A172 (cell line): ENCODE measurements around the gene USP35. TPM values are rescaled to one million over a fixed set of nuclear protein-coding genes. Genes with fewer than 3 reads are reported as not detected.
A peak's percentile ranks its signal among the peaks of the same experiment; 100 is the strongest.

ENCODE experiments used
- DNase-seq: peaks from one replicate; pipeline ENCODE4 v3.0.0-alpha.2; 2015; ENCODE audit warnings: low spot score
- total RNA-seq: library from RNA; depleted of rRNA; stranded (reverse); fragments of >200 nt; shearing (Covaris generic); gene quantifications from 2 replicates; pipeline ENCODE4 v1.2.3, GENCODE V29; 2014; rRNA removed

Gene USP35, protein sequence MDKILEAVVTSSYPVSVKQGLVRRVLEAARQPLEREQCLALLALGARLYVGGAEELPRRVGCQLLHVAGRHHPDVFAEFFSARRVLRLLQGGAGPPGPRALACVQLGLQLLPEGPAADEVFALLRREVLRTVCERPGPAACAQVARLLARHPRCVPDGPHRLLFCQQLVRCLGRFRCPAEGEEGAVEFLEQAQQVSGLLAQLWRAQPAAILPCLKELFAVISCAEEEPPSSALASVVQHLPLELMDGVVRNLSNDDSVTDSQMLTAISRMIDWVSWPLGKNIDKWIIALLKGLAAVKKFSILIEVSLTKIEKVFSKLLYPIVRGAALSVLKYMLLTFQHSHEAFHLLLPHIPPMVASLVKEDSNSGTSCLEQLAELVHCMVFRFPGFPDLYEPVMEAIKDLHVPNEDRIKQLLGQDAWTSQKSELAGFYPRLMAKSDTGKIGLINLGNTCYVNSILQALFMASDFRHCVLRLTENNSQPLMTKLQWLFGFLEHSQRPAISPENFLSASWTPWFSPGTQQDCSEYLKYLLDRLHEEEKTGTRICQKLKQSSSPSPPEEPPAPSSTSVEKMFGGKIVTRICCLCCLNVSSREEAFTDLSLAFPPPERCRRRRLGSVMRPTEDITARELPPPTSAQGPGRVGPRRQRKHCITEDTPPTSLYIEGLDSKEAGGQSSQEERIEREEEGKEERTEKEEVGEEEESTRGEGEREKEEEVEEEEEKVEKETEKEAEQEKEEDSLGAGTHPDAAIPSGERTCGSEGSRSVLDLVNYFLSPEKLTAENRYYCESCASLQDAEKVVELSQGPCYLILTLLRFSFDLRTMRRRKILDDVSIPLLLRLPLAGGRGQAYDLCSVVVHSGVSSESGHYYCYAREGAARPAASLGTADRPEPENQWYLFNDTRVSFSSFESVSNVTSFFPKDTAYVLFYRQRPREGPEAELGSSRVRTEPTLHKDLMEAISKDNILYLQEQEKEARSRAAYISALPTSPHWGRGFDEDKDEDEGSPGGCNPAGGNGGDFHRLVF
- total RNA-seq = 4.6 and 5.8 TPM in 2 replicates

DNA sequence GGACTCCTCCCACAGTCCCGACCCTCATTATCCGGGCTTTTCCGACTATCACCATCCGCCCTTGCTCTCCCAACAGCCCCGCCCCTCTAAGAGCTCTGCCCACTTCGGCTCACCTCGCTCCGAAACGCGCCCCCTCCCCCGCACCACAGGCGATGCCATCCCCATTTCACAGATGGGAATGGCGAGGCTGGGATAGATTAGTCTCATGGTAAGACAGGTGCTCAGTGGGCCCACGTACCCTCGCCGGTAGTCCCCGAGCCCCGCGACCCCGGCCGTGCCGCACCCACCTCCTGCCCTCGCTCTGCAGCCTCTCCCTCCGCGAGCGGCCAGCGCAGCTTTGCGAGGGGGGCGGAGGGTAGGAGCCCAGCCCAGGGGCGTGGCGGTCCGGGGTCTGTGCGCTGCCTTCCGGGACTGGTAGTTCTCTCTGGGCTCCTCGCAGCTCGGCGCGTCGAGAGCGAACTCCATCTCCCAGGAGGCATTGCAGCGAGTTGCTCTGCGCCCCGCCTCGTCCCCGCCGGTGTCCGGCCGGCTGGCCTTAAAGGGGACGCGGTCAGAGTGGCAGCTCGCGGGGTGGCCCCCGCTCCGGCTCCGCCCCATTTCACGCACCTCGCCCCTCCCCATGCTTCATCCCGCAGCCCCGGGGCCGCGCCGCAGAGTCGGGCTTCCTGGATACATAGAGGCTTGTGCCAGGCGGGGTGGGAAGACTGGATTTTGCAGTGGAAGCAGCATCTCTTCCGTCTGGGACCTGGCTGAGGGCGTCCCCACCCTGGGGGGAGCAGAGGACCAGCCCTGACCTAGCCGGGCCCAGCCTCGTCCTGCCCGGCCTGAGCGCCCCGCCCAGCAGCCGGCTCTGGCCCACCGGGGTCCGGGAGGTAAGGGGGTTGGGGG lies at the start of gene USP35, which contains the start of gene KCTD21:
TSS of gene USP35 (plus strand) at position 634 of the 888 bp plus-strand sequence. CDS start 7,327 bp downstream, outside the sequence.
TSS of gene KCTD21 (minus strand) at position 341 of the 888 bp plus-strand sequence. CDS start 14,072 bp downstream, outside the sequence.
- peak; percentile 97 for DNase-seq

DNA sequence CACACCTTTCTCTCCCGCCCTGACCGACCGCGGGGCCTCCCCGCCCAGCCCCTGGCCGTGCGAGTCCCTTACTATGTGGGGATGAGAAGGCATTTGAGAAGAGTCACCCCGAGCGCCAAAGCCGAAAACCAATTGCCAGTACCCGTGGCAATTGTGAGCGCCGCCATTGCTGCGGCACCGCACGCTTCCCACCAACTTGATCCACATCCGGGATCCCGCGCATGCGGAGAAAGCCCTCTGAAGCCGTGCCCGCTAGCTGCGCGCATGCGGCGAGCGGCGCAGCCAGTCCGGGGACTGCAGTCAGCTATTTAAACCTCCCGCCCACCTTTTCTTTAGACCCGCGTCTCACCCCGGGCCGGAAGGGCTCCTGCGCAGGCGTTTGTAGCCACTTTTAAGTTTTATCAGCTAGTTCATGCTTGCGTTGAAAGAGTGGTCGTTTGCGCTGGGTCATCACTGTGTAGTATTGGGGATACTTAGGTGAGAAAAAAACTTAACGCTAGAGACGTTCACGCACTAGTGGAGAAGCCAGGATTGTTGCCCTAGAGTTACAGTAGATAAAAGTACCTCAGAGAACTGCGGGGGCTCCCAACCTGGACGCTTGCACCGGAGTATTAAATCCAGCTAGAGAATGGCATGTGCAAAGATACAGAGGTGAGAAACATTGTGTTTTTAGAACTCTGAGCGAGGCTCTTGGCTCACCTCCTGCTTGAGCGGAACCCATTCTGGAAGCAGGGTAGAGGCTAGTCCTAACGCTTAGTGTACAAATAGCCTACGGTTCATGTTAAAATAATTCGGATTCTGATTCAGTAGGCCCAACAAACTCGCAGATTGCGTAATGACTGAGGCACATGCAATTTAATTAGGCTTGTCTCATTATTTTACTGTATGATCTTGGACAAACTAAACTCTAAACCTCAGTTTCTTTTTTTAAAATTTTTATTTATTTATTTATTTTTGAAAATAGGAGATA lies 49.0 kb upstream of the USP35 start, which contains the start of gene ALG8:
TSS of gene ALG8 (minus strand) at position 205 of the 970 bp plus-strand sequence. CDS start at position 167, 38 bp downstream.
- DNase-seq = peak; percentile 93

DNA sequence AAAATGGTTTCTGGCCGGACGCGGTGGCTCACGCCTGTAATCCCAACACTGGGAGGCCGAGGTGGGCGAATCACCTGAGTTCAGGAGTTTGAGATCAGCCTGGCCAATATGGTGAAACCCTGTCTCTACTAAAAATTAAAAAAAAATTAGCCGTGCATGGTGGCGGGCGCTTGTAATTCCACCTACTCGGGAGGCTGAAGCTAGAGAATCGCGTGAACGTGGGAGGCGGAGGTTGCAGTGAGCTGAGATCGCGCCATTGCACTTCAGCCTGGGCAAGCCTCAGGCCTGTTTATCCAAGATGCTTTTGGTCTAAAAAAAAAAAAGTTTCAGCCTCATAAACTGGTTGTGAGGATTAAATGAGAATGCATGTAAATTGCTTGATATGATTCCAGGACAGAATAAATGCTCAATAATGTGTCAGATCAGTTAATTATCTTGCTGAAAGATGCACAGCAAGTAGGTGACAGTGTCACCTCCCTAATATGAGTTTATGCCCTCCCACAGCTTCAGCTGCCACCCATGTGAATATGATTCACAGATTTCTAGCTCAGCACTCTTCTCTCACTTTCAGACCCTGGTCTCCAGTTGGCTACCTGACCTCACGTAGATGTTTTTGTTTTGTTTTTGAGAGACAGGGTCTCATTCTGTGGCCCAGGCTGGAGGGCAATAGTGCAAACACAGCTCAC lies 48.2 kb upstream of the USP35 start:
- no peak for DNase-seq

DNA sequence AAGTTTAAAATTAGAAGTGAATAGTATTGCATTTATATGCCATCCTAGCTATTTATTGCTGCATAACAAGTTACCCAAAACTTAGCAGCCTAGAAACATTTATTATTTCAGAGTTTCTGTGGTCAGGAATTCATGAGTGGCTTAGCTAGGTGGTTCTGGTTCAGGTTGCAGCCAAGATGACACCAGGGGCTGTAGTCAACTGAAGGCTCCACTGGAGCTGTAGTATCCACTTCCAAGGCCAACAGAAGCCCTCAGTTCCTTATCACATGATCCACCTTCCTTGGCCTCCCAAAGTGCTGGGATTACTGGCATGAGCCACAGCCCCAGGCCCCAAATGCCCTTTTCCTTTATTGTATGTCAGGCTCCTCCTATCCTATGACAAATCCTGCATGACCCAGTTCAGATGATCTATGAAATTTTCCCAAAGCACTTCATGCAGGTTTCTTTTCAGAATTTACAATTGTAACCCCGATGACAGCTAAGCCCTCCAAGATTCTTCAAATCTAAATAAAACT lies 43.2 kb upstream of the USP35 start:
- DNase-seq = no peak

DNA sequence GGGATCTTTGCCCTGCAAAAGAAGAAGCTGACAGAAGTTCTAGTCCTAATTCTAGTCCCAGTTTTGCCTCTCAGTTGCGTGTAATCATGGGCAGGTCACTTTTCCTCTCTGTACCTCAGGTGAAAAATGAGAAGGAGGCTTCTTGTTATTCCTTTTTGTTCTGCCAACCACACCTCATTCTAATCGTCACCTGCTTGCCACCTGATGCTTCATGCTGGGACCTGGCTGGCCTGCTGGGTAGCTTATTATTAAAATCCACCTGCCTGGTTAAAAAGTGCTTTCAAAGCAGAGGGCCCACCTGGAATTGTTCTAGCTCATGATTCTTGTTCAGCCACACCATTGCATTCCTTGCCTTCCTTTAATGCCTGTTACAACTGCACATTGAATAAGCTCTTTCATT lies 40.9 kb upstream of the USP35 start:
- no peak for DNase-seq

DNA sequence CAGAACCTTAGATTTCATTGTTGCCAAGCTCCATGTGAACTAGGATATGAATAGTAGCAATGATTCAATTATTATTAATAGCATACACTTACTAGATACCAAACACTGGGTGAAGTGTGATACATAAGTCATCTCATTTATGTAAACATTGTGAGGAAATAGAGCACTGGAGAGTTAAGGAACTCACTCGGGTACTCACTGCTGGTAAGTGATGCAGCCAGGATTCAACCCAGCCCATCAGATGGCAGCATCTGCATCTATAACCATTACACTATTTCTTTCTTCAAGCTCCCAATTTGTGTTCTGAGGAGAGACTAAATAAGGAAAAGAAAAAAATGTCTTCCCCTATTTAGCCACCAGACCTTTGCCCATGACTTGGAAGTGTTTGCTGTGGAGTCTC lies 39.1 kb upstream of the USP35 start:
- DNase-seq = peak; percentile 23

DNA sequence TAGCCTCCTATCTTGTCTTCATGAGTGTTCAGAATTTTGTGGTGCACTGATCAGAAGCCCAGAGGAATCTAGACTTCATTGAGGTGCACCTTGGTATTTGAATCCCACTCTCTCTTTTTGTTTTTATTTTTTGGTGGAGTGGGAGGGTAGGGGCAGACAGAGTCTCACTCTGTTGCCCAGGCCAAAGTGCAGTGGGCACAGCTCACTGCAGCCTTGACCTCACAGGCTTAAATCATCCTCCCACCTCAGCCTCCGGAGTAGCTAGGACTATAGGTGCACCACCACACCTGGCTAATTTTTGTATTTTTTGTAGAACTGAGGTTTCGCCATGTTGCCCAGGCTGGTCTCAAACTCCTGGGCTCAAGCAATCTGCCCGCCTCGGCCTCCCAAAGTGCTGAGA lies 38.4 kb upstream of the USP35 start:
- no peak for DNase-seq

DNA sequence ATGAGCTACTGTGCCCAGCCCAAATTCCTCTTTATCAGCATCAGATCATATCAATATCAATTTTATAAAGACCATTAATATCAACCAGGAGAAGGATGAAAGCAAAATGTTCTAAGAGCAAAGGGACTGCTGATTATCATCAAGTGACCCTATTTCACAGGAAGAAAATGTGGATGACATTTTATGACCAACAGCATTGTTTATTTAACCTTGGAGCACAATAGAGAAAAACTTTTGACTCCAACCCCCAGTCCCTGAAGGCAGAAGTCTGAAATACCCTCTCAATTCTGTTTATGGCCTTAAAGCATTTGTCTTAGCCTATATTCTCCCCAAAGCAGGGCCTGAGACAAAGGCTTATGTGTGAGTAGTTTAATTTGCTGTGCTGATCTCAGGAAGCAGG lies 38.0 kb upstream of the USP35 start:
- no peak for DNase-seq

DNA sequence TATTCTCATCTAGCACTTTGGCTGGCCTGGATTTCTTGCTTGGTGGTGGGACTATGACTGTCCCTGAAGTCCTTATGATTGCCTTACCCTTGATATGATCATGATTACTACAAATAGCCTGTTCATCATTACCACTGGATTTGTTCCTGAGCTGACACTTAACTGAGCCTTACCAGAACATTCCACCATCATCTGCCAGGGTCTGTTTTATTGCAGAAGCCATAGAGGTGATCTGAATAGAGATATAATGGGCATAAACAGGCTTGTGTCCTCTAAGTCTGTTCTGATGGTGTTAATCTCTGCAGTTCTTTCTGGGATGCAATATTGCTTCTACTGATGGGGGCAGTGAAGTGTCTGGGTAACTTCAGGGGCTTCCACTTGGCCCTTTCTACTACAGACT lies 36.9 kb upstream of the USP35 start:
- no peak for DNase-seq

DNA sequence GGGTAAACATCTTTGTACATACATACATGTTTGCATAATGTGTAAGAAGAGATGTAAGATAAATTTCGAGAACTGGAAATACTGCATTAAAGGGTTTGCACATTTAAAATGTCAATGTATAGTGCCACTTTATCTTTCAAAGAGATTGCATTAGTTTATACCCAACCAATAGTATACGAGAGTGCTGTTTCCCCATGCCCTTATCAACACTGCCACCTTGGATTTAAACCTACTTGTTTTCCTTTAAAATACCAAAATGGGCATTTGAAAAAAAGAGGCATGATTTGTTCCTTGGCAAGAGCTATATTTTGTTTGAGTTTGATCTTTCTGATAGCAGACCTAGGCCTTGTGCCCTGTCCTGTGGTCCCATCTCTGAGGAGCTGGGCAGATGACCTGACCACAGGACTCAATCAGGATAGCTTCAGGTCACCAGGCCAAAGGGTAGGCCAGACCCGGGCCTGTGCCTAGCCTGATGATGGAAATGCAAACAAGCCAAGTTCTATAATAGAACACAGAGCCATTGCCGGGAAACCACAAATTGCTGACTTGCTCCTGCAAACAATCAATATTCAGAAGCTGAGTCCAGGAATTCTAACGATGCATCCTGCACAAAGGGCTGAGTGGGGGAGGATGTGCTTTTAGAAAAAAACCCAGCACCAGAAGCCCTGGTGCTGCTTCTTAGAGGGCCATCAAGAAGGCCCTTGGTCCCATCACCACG lies 32.4 kb upstream of the USP35 start:
- DNase-seq = no peak

DNA sequence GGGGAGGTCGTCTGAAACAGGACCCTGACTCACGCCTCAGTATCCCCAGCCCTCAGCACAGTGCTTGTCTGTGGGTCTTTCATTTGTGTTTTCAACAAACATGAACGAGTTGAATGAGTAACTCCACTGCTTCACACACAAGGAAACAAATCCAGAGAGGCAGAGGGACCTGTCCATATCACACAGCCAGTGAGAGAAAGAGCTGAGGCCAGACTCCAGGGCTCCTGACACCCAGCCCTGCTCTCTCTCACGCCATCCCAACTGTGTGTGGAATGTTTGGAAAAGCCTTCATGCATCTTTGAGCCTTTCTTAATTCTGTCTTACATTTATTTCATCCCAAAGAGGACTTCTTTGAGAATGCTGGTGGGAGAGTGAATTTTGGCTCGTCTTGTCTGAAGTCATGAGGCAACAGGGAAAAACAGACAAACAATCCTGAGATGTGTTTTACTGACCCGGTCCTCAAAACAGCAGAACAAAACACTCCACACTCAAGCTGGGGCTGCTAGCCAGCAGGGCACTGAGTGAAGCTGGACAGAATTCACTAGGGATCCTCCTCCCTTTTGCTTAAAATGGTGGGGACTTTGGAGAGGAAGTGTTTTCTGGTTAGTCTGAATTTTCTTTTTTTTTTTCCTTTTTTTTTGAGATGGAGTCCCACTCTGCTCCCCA lies 29.6 kb upstream of the USP35 start:
- DNase-seq = no peak

DNA sequence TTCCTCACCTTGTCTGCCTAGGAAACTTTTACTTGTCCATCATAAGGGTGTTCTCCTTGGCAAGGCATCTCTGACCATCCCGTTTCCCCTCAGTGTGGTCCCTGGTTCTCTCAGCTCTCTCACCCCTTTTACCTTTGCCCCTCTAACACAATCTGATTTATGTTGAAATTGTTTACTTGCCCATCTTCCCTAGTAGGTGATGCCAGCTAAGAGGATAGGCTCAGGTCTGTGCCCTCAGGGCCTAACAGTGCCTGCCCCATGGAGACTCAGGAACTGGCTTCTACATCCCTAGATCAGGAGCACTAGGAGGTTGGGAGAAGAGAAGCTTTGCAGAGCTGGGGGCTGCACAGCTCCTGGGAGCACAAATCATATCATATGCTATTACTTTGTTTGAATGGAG lies 28.2 kb upstream of the USP35 start:
- DNase-seq = no peak

DNA sequence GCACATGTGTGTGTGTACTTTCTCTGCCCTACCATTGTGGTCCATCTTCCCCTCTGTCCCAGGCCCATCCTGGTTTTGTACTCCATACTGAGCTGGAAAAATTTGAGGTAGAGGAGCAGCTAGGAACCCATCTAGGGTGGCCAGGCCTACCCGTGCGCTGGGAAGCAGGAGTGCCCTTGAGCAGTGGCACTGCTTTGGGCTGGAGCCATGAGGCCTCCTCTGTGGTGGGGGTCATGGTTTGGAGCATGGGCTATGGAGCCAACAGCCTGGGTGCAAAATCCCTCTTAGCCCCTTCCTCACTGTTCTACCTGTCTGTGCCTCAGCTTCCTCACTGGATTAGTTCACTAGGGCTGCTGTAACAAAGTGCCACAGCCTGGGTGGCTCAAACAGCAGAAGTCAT lies 27.4 kb upstream of the USP35 start:
- DNase-seq = no peak

DNA sequence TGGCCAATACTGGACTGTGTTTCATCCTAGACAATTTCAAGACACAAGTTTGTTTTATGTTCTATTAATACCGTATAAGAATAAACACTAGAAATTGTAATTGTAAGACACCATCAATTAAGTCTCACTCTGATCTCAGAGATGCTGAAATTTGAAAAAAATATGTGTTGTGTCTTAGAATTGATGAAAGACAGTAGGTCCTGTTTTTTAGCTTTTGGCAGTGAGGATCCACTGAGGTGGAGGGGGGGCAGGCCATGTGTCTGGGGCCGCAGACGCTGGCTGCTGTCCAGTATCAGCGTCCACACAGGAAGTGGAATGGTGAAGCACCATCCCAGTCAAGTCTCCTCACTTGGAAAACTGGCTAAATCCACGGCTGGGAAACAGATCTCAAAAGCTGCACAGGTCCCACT lies 26.8 kb upstream of the USP35 start:
- DNase-seq = no peak

DNA sequence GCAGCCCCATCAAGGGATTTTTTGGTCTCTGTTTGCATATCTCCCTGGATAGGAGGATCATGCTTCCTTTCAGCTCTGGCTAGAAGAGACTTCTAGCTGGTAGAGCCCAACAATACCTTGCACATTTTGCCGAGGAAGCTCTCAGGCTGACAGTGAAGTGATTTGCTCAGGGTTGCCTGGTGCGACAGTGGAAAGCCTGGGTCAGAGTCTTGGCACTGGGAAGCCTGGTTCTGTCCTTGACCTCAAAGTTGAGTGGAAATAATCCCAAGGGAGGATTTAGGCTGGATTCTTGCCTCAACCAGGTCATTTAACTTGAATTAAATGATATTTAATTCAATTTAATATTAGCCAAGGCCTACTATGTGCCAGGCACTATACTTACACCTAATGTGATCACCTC lies 24.9 kb upstream of the USP35 start:
- DNase-seq = no peak

DNA sequence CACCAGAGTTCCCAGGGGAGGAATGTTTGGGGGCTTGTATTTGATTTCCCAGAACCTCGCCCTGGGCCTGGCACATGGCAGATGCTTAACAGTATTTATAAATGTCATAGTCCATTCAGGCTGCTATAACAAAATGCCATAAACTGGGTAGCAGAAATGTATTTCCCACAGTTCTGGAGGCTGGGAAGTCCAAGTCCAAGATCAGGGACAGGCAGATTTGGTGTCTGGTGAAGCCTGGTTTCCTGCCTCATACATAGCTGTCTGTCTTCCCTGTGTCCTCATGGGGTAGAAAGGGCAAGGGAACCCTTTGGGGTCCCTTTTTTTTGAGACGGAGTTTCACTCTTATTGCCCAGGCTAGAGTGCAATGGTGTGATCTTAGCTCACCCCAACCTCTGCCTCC lies 24.2 kb upstream of the USP35 start:
- DNase-seq = no peak

DNA sequence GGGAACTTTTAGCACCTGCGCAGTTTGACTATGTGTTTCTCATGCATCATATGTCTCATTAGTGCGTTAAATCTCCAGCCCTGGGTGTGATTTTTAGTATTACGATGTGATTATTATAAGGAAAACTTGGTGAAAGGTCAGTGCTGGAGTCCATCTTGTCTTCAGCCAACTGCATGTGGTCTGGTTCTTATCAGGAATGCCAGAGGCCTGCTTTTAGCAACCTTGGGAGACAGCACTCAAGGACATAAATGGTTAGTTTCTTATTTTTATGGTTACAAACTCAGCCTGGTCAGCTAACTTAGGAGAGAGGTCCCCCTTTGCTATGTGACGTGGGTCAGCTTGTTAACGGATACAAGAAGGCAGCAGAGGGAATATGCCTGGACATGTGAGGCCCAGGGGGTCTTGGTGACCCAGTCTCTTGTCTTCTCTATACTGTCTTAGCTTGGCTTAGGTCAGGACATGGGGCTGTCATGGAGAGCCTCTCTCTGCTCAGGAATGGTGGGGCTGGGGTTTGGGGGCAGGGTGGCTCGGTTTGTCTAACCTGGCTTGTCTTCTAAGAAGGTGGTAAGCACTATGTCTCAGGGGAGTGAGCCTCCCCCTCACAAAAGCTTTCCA lies 21.8 kb upstream of the USP35 start:
- DNase-seq = no peak
